GM18517 (cell line): ENCODE data around the gene TYR.
"Not testable (repeated sequence)": the region's sequence is repeated elsewhere in the genome, so short reads cannot be mapped to it uniquely, and the experiment has no call there.

Source experiments
- ATAC-seq: cut with Tn5 transposase; IDR thresholded peaks from one replicate; pipeline ENCODE4 v1.9.1; 2021; ENCODE audit warnings: mild to moderate bottlenecking, moderate library complexity; ENCODE audit not compliant: unreplicated experiment

Gene TYR

DNA sequence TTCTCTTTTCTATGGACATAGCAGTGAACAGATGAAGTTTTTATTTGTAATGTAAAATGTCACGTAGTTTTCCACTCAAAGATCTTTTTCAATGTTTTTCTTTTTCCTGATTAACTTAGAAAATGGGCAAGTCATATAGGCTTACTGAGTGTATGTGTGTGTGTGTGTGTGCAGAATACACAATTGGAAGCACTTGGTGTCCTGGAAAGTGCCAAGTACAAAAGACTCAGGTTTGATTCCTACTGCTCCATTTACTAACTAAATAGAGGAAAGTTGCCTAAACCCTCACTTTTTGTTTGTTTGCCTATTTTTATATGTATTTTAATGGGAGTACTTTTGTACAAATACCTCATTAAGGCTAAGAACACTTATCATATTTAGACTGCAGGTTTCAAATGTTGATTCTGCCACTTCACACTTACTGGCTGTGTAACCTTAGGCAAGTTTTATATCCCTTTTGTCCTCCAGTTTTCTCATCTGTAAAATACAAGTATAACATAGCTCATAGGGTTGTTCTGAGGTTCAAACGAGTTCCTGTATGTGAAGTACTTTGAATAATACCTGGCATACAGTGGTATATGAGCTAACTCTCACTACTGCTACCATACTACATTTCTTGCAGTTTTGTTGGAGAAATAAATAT, 90.1 kb downstream of the TYR start:
- no peak for ATAC-seq

DNA sequence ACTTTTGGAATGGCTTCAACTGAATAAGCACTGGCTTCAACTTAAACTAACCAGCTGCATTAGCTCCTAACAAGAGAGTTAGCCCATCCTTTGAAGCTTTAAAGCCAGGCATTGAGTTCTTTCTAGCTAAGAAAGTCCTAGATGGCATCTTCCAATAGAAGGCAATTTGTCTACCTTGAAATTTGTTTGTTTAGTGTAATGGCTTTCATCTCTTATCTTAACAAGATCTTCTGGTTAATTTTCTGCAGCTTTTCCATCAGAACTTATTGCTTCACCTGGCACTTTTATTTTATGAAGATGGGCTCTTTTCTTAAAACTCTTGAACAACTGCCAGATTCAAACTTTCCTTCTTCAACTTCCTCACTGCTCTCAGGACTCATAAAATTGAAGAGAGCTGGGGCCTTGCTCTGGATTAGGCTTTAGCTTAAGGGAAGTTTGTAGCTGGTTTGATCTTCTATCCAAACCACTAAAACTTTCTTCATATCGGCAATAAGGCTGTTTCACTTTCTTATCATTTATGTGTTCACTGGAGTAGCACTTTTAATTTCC, 94.9 kb downstream of the TYR start:
- not testable (repeated sequence) for ATAC-seq

DNA sequence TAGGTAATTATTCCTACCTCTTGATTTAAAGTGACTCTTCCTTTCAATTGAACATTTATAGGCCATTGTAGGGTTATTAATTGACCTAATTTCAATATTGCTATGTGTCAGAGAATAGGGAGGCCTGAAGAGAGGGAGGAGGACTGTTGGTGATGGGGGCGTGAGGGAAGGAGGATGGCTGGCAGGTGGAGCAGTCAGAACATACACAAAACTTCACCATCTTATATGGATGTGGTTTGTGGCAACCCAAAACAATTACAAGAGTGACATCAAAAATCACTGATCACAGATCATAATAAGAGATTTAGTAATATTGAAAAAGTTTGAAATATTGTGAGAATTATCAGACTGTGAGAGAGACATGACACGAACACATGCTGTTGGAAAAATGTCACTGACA, 95.5 kb downstream of the TYR start:
- ATAC-seq: not testable (repeated sequence)

DNA sequence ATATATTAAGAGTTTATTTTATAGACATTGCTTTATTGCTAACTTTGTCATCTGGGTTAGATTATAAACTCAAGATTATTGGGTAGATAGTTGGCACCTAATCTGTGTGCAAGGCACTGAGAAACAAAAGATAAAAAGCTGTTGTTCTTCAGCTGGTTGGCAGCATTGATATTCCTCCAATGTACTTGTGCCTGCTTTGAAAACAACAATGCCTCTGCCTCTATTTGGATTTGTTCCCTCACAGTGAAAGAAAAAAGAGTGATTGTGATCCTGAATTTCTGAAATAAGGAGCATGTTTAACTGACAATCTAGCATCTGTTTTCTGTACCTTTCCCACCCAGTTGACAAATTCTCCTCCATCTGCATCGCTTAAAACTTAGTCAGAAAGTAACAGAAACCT, 98.3 kb downstream of the TYR start:
- ATAC-seq: no peak

DNA sequence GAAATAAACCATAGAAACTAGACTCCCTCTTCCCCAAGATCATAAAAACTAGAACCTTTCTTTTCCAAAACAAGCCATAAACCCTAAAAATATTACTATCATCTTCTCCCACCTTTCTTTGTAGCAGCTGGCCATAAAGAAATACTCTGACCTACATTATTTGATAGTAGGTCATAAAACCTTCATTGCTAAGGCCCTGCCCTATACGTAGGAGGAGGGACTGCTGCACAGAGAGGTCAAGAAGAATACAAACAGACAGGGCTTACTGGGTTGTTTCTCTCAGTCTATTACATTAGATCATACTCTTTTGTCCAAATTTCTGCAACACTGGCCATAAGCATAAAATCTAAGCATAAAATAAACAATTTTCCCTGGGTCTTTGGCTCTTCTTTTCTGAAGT, 101.5 kb downstream of the TYR start:
- ATAC-seq: no peak

DNA sequence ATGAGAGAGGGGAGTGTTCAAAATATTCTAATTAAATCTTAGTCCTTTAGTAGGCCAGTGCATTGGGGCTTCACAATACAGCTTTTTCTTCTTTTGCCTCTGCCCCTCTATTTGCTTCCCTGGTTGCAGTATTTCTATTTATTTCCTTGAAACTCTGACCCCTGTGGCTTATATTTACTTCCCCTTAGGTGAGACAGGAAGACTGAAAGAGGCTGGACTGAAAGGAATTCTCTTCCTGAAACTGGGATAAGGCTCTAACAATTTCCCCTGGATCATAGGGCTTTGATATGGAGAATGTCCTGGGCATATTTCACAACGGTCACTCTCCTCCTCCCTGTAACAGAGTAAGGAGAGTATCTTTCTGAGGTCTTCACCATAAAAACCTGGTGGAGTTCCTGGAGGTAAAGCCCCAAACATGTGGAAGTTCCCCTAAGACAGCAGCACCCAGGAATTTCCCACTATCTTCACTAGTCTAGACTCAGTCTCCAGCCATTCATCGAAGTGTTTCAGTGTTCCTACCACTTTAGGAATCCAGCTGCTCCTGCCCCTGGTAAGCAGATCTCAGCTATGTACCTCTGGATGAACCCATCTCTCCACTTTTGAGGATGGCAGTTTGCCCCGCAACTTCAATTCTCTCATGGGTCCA, 103.5 kb downstream of the TYR start:
- not testable (repeated sequence) for ATAC-seq

DNA sequence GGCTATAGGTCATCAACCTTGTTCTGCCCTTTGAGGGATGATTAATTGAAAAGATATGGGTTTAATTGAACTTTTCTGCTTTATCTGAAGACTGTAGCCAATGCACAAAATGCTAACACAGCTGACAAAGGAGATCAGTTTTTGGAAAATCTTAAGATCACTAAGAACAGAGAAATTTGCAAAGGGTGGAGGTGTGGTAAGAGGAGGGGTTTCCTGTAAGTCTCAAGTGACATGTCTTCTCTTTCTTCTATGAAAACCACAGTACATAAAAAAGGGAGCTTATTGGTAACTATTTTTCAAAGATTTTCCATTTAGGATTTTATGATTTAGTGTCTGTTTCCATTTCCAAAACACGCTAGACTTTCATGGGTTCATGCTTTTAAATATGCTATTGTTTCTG, 108.9 kb downstream of the TYR start:
- ATAC-seq: not testable (repeated sequence)

DNA sequence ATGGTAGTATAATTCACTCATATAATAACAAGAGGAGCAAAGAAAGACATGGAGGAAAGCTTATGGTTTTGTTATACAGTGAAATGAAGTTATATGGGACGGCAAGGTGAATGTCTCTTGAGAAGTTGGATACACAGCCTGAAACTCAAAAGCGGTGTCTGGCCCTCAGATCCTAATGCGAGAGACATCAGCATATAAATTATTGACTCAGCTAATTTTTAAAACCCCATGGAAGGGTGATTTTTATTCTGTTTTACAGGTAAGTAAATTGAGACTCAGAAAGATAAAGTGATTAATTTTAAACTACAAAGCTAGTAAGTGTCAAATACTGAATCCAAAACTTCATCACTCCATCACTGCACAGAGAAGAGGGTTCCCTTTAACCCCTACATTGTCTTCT, 110.3 kb downstream of the TYR start:
- ATAC-seq: not testable (repeated sequence)

DNA sequence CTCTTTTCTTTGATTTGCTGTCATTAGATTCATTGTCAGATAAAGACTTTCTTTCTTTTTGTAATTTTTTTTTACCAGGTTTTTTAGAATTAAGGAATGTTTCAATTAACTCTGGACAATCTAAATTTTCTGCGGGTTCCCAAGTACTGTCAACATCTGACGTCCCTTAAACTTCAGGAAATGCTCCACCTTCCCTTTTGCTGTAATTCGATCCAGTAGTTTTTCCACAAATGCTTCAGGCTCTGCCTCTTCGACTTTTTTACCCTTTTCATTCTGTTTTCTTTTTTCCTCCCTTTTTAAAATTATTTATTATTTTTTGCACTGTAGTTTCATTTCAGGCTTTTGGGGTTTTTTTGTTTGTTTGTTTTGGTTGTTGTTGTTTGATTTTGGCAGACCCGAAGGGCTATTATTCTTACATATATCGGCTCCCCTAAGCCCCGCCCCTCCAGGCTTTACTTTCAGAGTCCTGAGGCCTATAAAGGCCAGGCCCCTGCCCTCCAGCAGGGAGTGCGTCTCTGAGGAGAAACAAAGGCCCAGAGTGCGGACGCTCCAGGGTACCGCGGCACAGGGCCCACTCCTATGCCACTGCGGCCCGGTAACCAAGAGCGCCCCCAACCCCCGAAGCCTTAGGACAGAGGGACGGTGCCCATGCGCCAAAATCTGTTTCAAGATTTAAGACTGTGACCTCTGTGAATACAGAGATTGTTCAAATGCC, 116.4 kb downstream of the TYR start:
- no peak for ATAC-seq

DNA sequence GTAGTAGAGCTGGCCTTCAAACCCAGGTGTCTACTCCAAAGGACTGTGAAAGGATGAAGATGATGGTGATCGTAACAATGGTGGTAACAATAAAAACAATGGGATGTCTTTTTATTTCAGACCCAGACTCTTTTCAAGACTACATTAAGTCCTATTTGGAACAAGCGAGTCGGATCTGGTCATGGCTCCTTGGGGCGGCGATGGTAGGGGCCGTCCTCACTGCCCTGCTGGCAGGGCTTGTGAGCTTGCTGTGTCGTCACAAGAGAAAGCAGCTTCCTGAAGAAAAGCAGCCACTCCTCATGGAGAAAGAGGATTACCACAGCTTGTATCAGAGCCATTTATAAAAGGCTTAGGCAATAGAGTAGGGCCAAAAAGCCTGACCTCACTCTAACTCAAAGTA, 117.3 kb downstream of the TYR start:
- ATAC-seq: not testable (repeated sequence)

DNA sequence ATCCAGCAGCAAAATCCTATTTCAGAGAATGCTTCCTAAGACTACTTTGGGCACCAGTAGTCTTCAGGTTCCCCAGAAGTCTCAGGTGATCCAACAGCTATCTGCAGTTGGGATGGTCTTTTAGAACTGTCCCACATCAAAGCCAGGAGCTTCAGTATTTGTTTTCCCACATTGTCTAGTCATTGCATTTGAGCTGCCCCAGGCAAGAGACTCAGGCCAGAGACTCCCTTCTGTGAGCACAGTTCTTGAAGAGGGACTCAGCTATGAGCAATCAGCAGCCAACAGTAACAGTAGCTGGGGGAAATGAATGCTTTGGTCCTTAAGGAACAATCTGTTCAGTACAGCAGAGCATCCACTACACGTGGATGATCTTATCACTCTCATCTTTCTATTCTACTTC, 125.4 kb downstream of the TYR start:
- ATAC-seq: not testable (repeated sequence)

DNA sequence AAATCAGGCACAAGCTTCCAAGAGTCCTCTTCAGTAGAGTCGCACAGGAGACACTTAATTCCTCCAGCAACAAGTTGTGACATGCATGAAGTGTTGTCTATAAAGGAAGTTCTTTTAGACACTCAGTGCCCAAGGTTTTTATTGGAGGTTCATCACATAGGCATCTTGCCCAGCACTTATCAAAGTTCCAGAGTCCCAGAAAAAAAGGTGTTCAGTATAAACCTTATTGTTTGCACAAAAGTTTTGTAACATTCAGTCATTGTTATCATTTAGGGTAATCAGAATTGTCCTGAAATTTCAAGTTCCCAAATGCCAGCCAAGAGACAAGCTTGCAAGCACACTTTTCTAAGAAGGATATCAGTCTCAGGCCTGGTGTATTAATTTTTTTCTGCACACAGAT, 130.6 kb downstream of the TYR start:
- ATAC-seq: not testable (repeated sequence)

DNA sequence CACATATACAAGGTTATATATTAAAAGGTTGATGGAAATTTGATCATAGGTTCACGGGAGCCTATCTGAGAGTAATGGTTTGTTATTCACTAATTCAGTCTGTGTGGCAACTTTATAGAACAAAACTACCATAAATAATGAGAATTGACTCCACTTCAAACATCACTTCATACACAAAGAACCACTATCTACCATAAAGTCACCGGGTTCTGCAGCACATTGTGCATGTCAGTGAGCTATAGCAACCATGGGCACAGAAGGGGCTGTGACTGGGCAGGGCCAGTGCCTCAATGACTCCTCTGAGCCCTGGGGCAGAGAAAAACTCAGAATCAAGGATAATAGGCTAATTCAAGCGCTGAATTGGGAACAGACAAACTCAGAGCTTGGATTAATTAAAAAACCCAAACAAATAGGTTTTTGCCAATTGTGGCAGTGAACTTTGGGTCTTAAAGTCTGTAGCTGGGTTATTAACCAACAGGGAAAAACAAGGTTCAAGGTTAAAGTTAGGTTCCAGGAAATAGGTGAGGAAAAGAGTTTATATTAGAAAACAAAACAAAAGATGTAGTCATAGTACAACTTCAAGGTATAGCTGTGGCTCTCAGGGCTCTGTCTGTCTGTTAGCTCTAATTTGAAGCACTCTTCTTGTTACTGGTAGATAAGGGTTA, 131.8 kb downstream of the TYR start:
- not testable (repeated sequence) for ATAC-seq

DNA sequence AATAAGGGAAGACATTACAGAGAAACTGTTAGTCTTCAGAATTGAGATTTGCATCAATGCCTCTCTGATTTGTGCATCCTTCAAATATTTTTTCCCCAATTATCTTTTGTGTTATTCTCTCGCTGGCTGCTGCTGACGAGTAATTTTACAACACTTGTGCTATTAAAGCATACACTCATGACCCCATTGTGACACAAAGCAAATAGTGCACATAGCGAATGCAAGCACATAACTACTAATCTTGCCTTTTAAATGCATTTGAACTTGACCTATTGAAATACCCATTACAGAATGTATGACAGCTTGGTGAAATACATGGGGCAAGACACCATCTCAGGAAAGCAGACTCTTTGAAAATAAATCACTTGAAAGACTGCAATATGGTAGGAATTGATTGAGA, 132.9 kb downstream of the TYR start:
- not testable (repeated sequence) for ATAC-seq

DNA sequence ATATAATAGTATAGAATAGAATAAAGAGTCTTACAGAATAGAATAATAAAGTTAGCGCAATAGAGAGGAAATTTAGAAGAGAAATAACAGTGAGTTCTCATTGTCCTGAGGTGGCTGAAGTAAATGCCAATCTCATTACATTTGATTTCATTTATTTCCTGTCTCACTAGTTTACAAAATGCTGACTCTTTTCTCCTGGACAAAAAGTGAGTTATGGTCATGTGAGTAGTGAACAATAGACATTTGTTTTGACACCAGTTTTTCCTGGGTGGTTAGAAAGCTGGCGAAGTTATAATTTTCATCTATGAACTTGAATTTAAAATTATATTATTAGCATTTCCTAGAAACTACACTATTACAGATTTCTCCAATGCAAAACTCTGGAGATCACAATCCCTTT, 143.7 kb downstream of the TYR start:
- no peak for ATAC-seq

DNA sequence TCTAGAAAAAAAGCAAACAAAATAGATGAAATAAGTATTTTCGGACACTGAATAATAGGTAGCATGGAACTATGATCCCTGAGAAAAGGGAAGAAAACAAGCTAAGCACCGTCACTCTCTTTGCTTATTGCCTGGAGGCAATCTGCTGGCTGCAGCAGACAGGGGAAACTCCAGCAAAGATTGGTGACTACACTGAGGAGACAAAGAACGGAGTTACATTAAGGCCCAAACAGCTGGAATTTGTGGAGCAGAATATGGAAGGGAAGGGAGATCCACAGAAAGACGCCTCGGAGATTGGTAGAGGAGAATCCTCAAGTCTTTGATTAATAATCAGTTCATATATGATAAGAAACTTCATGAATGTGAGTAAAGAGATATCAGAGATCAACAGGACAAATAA, 150.2 kb downstream of the TYR start:
- no peak for ATAC-seq

DNA sequence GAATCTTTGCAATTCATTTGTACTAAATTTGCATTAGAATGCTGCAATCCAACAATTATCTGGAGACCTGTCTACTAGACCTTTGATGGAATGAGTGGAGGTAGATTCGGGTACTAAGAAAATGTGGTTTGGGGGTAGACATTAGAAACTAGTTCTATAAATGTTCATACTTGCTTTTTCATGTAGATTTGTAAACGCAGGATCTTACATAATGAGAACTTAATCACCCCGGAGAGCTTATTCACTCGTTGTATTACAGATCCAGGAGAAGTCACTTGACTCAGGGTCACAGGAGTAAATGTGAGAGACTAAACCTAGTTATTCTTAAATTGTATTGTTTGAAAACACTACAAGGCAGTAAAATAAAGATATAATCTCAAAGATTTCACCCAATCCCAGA, 154.3 kb downstream of the TYR start:
- not testable (repeated sequence) for ATAC-seq

DNA sequence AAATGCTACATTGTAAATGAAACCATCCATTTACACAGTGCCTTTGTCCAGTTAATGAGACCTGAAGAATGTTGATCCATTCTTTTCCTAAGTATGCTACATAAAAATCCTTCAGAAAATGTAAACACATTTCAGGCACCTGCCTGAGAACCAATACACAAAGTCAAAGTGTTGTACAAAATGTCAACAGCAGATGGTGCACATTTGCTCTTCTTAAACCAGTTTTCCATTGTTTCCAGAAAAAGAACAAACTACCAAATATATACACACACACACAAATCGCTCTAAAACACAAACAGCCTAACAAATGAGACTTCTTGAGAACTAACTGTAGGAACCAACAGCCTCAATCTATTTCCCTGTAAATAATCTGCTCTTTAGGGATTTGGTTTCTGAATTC, 156.0 kb downstream of the TYR start:
- not testable (repeated sequence) for ATAC-seq

DNA sequence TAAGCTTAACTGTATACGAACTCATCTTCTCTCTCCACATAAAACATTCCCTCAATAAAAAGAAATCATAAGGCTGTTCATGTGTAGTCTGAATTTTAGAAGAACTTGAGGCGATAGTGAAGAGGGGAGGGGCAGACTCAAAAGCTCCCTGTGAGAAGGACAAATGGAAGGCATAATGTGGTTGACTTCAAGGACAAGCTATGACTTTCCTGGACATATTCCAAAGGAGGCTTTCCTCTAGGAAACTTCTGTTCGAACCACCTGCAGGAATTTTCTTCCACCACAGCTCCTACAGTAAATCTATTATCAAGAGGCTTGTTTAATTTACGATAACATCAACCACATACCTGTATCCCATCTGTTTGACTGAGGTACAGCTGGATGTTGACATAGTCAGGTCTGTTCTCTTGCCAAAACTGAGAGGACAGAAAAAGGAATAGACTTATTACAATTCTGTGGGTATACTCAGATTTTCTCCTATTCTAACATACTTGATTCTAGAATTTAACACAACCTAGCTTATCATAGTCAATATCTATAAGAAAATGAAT, 159.5 kb downstream of the TYR start:
- not testable (repeated sequence) for ATAC-seq

DNA sequence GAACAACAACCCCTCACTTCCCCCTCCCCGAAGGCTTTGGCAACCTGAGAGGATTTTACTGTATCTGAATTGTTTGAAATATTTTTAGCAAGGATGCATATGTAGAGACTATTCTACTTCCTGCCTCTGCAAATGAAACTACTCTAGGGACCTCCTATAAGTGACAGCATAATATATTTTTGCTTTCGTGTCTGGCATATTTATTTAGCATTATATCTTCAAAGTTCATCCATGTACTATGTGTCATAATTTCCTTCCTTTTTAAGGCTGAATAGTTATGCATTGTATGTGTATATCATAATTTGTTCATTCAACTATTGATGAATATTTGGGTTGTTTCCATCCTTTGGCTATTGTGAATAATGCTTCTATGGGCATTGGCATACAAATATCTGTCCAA, 160.4 kb downstream of the TYR start:
- ATAC-seq: not testable (repeated sequence)

DNA sequence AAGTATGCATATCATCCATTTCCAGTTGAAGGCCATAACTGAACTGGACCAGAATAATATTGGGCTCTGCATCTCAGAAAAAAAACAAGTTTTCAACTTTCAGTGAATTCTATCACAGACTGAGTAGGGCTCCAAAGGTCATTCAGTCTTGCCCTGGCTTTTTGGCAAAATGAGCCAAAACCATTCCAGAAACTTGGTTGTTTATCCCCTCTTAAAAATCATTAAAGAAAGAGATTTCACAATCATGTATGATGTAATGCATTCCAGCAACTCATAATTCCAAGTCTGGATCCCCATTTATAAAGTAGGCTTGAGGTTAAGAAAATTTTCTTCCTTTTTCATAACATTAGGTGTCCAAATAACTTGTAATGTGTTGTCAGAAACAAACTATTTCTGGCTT, 162.8 kb downstream of the TYR start:
- ATAC-seq: not testable (repeated sequence)
